SK-N-SH treated with all-trans-retinoic acid at 6 μM for 48 hours (cell line): ENCODE measurements around the gene ZNF71.

Source experiments
- ATAC-seq: fragments of 200-7000 bp; cut with Tn5 transposase; 3 replicates; pipeline ENCODE4 v1.9.1; 2020; ENCODE audit warnings: mild to moderate bottlenecking, moderate library complexity
- BACH2 ChIP-seq: fragments of 250-450 bp; sonication (Bioruptor Pico); IDR thresholded peaks from 2 replicates; pipeline ENCODE4 v1.9.0; 2021; ENCODE audit warnings: mild to moderate bottlenecking, borderline replicate concordance
- CREB5 ChIP-seq: fragments of 250-450 bp; sonication (Bioruptor Pico); IDR thresholded peaks from 2 replicates; pipeline ENCODE4 v1.5.1; 2020; ENCODE audit warnings: low read depth, mild to moderate bottlenecking, moderate library complexity
- CSDC2 ChIP-seq: fragments of 250-450 bp; sonication (Bioruptor Pico); IDR thresholded peaks from 2 replicates; pipeline ENCODE4 v1.5.0; 2020; ENCODE audit warnings: mild to moderate bottlenecking, moderate library complexity
- CSRNP3 ChIP-seq: fragments of 250-450 bp; sonication (Bioruptor Pico); IDR thresholded peaks from 2 replicates; pipeline ENCODE4 v1.5.1; 2021; ENCODE audit warnings: mild to moderate bottlenecking, moderate library complexity
- ESRRG ChIP-seq: fragments of 250-450 bp; sonication (Bioruptor Pico); IDR thresholded peaks from 2 replicates; pipeline ENCODE4 v1.6.1; 2021; ENCODE audit warnings: mild to moderate bottlenecking
- GLIS3 ChIP-seq: fragments of 250-450 bp; sonication (Bioruptor Pico); IDR thresholded peaks from 2 replicates; pipeline ENCODE4 v1.5.0; 2020; ENCODE audit warnings: mild to moderate bottlenecking, moderate library complexity
- PATZ1 ChIP-seq: fragments of 250-450 bp; sonication (Bioruptor Pico); IDR thresholded peaks from 2 replicates; pipeline ENCODE4 v1.8.0; 2020; ENCODE audit warnings: mild to moderate bottlenecking, moderate library complexity, borderline replicate concordance
- PPARA ChIP-seq: fragments of 250-450 bp; sonication (Bioruptor Pico); IDR thresholded peaks from 2 replicates; pipeline ENCODE4 v1.5.0; 2020; ENCODE audit warnings: mild to moderate bottlenecking, borderline replicate concordance
- RARB ChIP-seq: fragments of 250-450 bp; sonication (Bioruptor Pico); IDR thresholded peaks from 2 replicates; pipeline ENCODE4 v1.8.0; 2021; ENCODE audit warnings: mild to moderate bottlenecking, moderate library complexity
- SNAI2 ChIP-seq: fragments of 250-450 bp; sonication (Bioruptor Pico); IDR thresholded peaks from 2 replicates; pipeline ENCODE4 v1.5.0; 2020; ENCODE audit warnings: mild to moderate bottlenecking, moderate library complexity
- TOX ChIP-seq: fragments of 250-450 bp; sonication (Bioruptor Pico); IDR thresholded peaks from 2 replicates; pipeline ENCODE4 v1.8.0; 2021; ENCODE audit warnings: mild to moderate bottlenecking, moderate library complexity, borderline replicate concordance
- TSHZ2 ChIP-seq: fragments of 250-450 bp; sonication (Bioruptor Pico); IDR thresholded peaks from 2 replicates; pipeline ENCODE4 v1.5.0; 2020; ENCODE audit warnings: mild to moderate bottlenecking, moderate library complexity
- ZC3H10 ChIP-seq: fragments of 250-450 bp; sonication (Bioruptor Pico); IDR thresholded peaks from 2 replicates; pipeline ENCODE4 v1.5.1; 2021; ENCODE audit warnings: mild to moderate bottlenecking, moderate library complexity
- ZFP3 ChIP-seq: fragments of 250-450 bp; sonication (Bioruptor Pico); IDR thresholded peaks from 2 replicates; pipeline ENCODE4 v1.5.0; 2020; ENCODE audit warnings: mild to moderate bottlenecking, moderate library complexity
- ZFP30 ChIP-seq: fragments of 450-650 bp; formaldehyde crosslinking; IDR thresholded peaks from 2 replicates; pipeline ENCODE4 v1.5.0; 2022; ENCODE audit warnings: mild to moderate bottlenecking, moderate library complexity
- ZNF565 ChIP-seq: fragments of 450-650 bp; formaldehyde crosslinking; conservative IDR thresholded peaks from 2 replicates; pipeline ENCODE4 v1.5.0; 2020; ENCODE audit warnings: low read depth, mild to moderate bottlenecking, moderate library complexity
- ZNF70 ChIP-seq: fragments of 450-650 bp; formaldehyde crosslinking; IDR thresholded peaks from 2 replicates; pipeline ENCODE4 v1.5.0; 2020; ENCODE audit warnings: mild to moderate bottlenecking, moderate library complexity
- ZNF8 ChIP-seq: fragments of 450-650 bp; formaldehyde crosslinking; IDR thresholded peaks from 2 replicates; pipeline ENCODE4 v1.5.0; 2020; ENCODE audit warnings: mild to moderate bottlenecking, moderate library complexity

Gene ZNF71

GRCh38 chr19:56613639-56614038 lies 18.5 kb downstream of the ZNF71 start (continued):
- no peak for TF ChIP-seq ZNF70
- TF ChIP-seq ZFP30 (CRISPR knock-in tag) = no peak
- TF ChIP-seq BACH2 = no peak
- no peak for TF ChIP-seq CREB5

GRCh38 chr19:56617531-56617930 lies 22.4 kb downstream of the ZNF71 start:
- no peak for ATAC-seq

GRCh38 chr19:56619121-56619520 lies 24.0 kb downstream of the ZNF71 start:
- no peak for ATAC-seq
- TF ChIP-seq PATZ1 (CRISPR knock-in tag) (no peak), TOX (CRISPR knock-in tag) (no peak), CSRNP3 (CRISPR knock-in tag) (no peak), ZFP3 (no peak), ZNF8 (no peak), ESRRG (CRISPR knock-in tag) (no peak), ZFP30 (CRISPR knock-in tag) (no peak), PPARA (CRISPR knock-in tag) (no peak), CSDC2 (CRISPR knock-in tag) (no peak), GLIS3 (CRISPR knock-in tag) (no peak), CREB5 (no peak), RARB (no peak), TSHZ2 (CRISPR knock-in tag) (no peak)

More at GRCh38 chr19:56617531-56617930, 22.4 kb downstream of the ZNF71 start:
- no peak for TF ChIP-seq TSHZ2 (CRISPR knock-in tag)
- TF ChIP-seq TOX (CRISPR knock-in tag) = no peak
- no peak for TF ChIP-seq SNAI2
- TF ChIP-seq ZNF565 (CRISPR knock-in tag) = no peak
- TF ChIP-seq PATZ1 (CRISPR knock-in tag) = no peak
- no peak for TF ChIP-seq ZFP30 (CRISPR knock-in tag)
- no peak for TF ChIP-seq ESRRG (CRISPR knock-in tag)
- TF ChIP-seq BACH2 = no peak
- TF ChIP-seq ZC3H10 (CRISPR knock-in tag) = no peak
